ENCODE data around the gene SERPIND1. TPM values are rescaled to one million over a fixed set of nuclear protein-coding genes. Genes with fewer than 3 reads are reported as not detected.

SERPIND1 gene
- total RNA-seq, 5 donors from 2014 or later (not counting 1 experiment from before 2014, with no cell fraction given): 0.16 to 0.30 (median 0.26) TPM; not detected in 2

- Histone ChIP-seq H3K9me3 (no peaks in the 10 kb centered on the region), H3K27ac (ENCODE audit: low read length) (no peak overlapping the region), H3K36me3 (ENCODE audit: control insufficient read depth in 2 of 2, extremely low read depth in 1 of 2, insufficient read depth in 1 of 2, low read length in 1 of 2) (peaks cover 19 to 65% of the 10 kb centered on the region in 2 donors), H3K27me3 (replicated peaks in 1 of 2; ENCODE audit: control insufficient read depth in 2 of 2, extremely low read depth in 1 of 2, insufficient read depth in 2 of 2, low read length in 1 of 2) (no peaks in the 10 kb centered on the region), H3K4me1 (ENCODE audit: control insufficient read depth in 1 of 2, extremely low read depth in 1 of 2, insufficient read depth in 2 of 2, low read length in 2 of 2) (no peaks in the 10 kb centered on the region), H3K4me3 (ENCODE audit: control insufficient read depth in 1 of 2, extremely low read depth in 1 of 2, low read length in 1 of 2) (no peak overlapping the region)
- CTCF ChIA-PET: no interaction called here
- H3K27me3 Mint-ChIP-seq: no peaks in the 10 kb centered on the region
- WGBS (ENCODE audit: insufficient coverage): 94% methylated on average over 3 of the region's 7 CpGs
- no peak for DNase-seq
- no peaks in the 10 kb centered on the region for H3K4me1 Mint-ChIP-seq
- no peak for ATAC-seq (replicated peaks in 1 of 4)
- no peaks in the 10 kb centered on the region for H3K9me3 Mint-ChIP-seq
- POLR2A ChIA-PET: no interaction called here
- peaks cover 48% of the 10 kb centered on the region for H3K36me3 Mint-ChIP-seq
- no peak overlapping the region for H3K4me3 Mint-ChIP-seq
- no peak overlapping the region for H3K27ac Mint-ChIP-seq
Observed at GRCh38 chr22:20762233-20762796, 11.6 kb upstream of the SERPIND1 start.

- Mint-ChIP-seq H3K27me3 (no peaks in the 10 kb centered on the region), H3K9me3 (no peaks in the 10 kb centered on the region), H3K27ac (no peak overlapping the region), H3K4me3 (no peak overlapping the region), H3K4me1 (peaks cover 0 to 4% (median 0%) of the 10 kb centered on the region in 3 donors), H3K36me3 (peaks cover 51% of the 10 kb centered on the region)
- H3K27me3 ChIP-seq (replicated peaks in 1 of 2; ENCODE audit: control insufficient read depth in 2 of 2, extremely low read depth in 1 of 2, insufficient read depth in 2 of 2, low read length in 1 of 2): no peaks in the 10 kb centered on the region
- 78% methylated on average over 9 of the region's 13 CpGs for WGBS (ENCODE audit: insufficient coverage)
- H3K36me3 ChIP-seq (ENCODE audit: control insufficient read depth in 2 of 2, extremely low read depth in 1 of 2, insufficient read depth in 1 of 2, low read length in 1 of 2): peaks cover 13 to 62% of the 10 kb centered on the region in 2 donors
- DNase-seq (no peak), ATAC-seq (replicated peaks in 1 of 4) (no peak)
- POLR2A ChIA-PET: interaction anchor here in 1 of 2 donors (0.7 kb wide), 1 partner anchor 284 kb away, joined by 3 read pairs; no protein-coding TSS in a partner anchor
- H3K27ac ChIP-seq (ENCODE audit: low read length): no peak overlapping the region
- CTCF ChIA-PET: no interaction called here
- no peak overlapping the region for H3K4me3 ChIP-seq (ENCODE audit: control insufficient read depth in 1 of 2, extremely low read depth in 1 of 2, low read length in 1 of 2)
- H3K9me3 ChIP-seq: no peaks in the 10 kb centered on the region
- H3K4me1 ChIP-seq (ENCODE audit: control insufficient read depth in 1 of 2, extremely low read depth in 1 of 2, insufficient read depth in 2 of 2, low read length in 2 of 2): no peaks in the 10 kb centered on the region
Observed at GRCh38 chr22:20763630-20764470, 10.1 kb upstream of the SERPIND1 start.

- no peaks in the 10 kb centered on the region for H3K9me3 ChIP-seq
- Mint-ChIP-seq H3K27ac (no peak overlapping the region), H3K4me3 (no peak overlapping the region), H3K4me1 (peaks cover 0 to 4% (median 3%) of the 10 kb centered on the region in 3 donors), H3K36me3 (peaks cover 57% of the 10 kb centered on the region), H3K27me3 (no peaks in the 10 kb centered on the region), H3K9me3 (no peaks in the 10 kb centered on the region)
- no peak for ATAC-seq (replicated peaks in 1 of 4)
- no peaks in the 10 kb centered on the region for H3K4me1 ChIP-seq (ENCODE audit: control insufficient read depth in 1 of 2, extremely low read depth in 1 of 2, insufficient read depth in 2 of 2, low read length in 2 of 2)
- no peaks in the 10 kb centered on the region for H3K27me3 ChIP-seq (replicated peaks in 1 of 2; ENCODE audit: control insufficient read depth in 2 of 2, extremely low read depth in 1 of 2, insufficient read depth in 2 of 2, low read length in 1 of 2)
- CTCF ChIA-PET: no interaction called here
- WGBS (ENCODE audit: insufficient coverage): 76% methylated on average over 7 of the region's 7 CpGs
- H3K27ac ChIP-seq (ENCODE audit: low read length): no peak overlapping the region
- no peak overlapping the region for H3K4me3 ChIP-seq (ENCODE audit: control insufficient read depth in 1 of 2, extremely low read depth in 1 of 2, low read length in 1 of 2)
- H3K36me3 ChIP-seq (ENCODE audit: control insufficient read depth in 2 of 2, extremely low read depth in 1 of 2, insufficient read depth in 1 of 2, low read length in 1 of 2): peaks cover 12 to 60% of the 10 kb centered on the region in 2 donors
- POLR2A ChIA-PET: no interaction called here
- DNase-seq: no peak
Observed at GRCh38 chr22:20764471-20764720, 9.5 kb upstream of the SERPIND1 start.

- H3K27me3 ChIP-seq (replicated peaks in 1 of 2; ENCODE audit: control insufficient read depth in 2 of 2, extremely low read depth in 1 of 2, insufficient read depth in 2 of 2, low read length in 1 of 2): no peaks in the 10 kb centered on the region
- H3K4me1 ChIP-seq (ENCODE audit: control insufficient read depth in 1 of 2, extremely low read depth in 1 of 2, insufficient read depth in 2 of 2, low read length in 2 of 2): no peaks in the 10 kb centered on the region
- Mint-ChIP-seq H3K9me3 (no peaks in the 10 kb centered on the region), H3K4me3 (no peak overlapping the region), H3K4me1 (peaks cover 0 to 5% (median 3%) of the 10 kb centered on the region in 3 donors), H3K27me3 (no peaks in the 10 kb centered on the region), H3K36me3 (peaks cover 59% of the 10 kb centered on the region), H3K27ac (no peak overlapping the region)
- 98% methylated on average over 10 of the region's 10 CpGs for WGBS (ENCODE audit: insufficient coverage)
- ChIA-PET POLR2A (no interaction called here), CTCF (no interaction called here)
- no peak overlapping the region for H3K4me3 ChIP-seq (ENCODE audit: control insufficient read depth in 1 of 2, extremely low read depth in 1 of 2, low read length in 1 of 2)
- no peak for DNase-seq
- H3K9me3 ChIP-seq: no peaks in the 10 kb centered on the region
- peaks cover 12 to 60% of the 10 kb centered on the region in 2 donors for H3K36me3 ChIP-seq (ENCODE audit: control insufficient read depth in 2 of 2, extremely low read depth in 1 of 2, insufficient read depth in 1 of 2, low read length in 1 of 2)
- no peak for ATAC-seq (replicated peaks in 1 of 4)
- no peak overlapping the region for H3K27ac ChIP-seq (ENCODE audit: low read length)
Observed at GRCh38 chr22:20764729-20765128, 9.2 kb upstream of the SERPIND1 start.

- no peaks in the 10 kb centered on the region for H3K27me3 ChIP-seq (replicated peaks in 1 of 2; ENCODE audit: control insufficient read depth in 2 of 2, extremely low read depth in 1 of 2, insufficient read depth in 2 of 2, low read length in 1 of 2)
- CTCF ChIA-PET: no interaction called here
- Mint-ChIP-seq H3K4me1 (peaks cover 0 to 6% (median 3%) of the 10 kb centered on the region in 3 donors), H3K27me3 (no peaks in the 10 kb centered on the region), H3K36me3 (peaks cover 56% of the 10 kb centered on the region), H3K27ac (no peak overlapping the region), H3K4me3 (no peak overlapping the region), H3K9me3 (no peaks in the 10 kb centered on the region)
- H3K36me3 ChIP-seq (ENCODE audit: control insufficient read depth in 2 of 2, extremely low read depth in 1 of 2, insufficient read depth in 1 of 2, low read length in 1 of 2): peaks cover 12 to 57% of the 10 kb centered on the region in 2 donors
- H3K27ac ChIP-seq (ENCODE audit: low read length): no peak overlapping the region
- no peaks in the 10 kb centered on the region for H3K9me3 ChIP-seq
- POLR2A ChIA-PET: no interaction called here
- DNase-seq: no peak
- 100% methylated on average over 1 of the region's 2 CpGs for WGBS (ENCODE audit: insufficient coverage)
- no peaks in the 10 kb centered on the region for H3K4me1 ChIP-seq (ENCODE audit: control insufficient read depth in 1 of 2, extremely low read depth in 1 of 2, insufficient read depth in 2 of 2, low read length in 2 of 2)
- ATAC-seq (replicated peaks in 1 of 4): no peak
- H3K4me3 ChIP-seq (ENCODE audit: control insufficient read depth in 1 of 2, extremely low read depth in 1 of 2, low read length in 1 of 2): no peak overlapping the region
Observed at GRCh38 chr22:20765938-20766337, 8.0 kb upstream of the SERPIND1 start.

- no peak for DNase-seq
- Histone ChIP-seq H3K4me3 (ENCODE audit: control insufficient read depth in 1 of 2, extremely low read depth in 1 of 2, low read length in 1 of 2) (no peak overlapping the region), H3K9me3 (no peaks in the 10 kb centered on the region), H3K36me3 (ENCODE audit: control insufficient read depth in 2 of 2, extremely low read depth in 1 of 2, insufficient read depth in 1 of 2, low read length in 1 of 2) (peaks cover 12 to 51% of the 10 kb centered on the region in 2 donors), H3K27ac (ENCODE audit: low read length) (no peak overlapping the region), H3K27me3 (replicated peaks in 1 of 2; ENCODE audit: control insufficient read depth in 2 of 2, extremely low read depth in 1 of 2, insufficient read depth in 2 of 2, low read length in 1 of 2) (no peaks in the 10 kb centered on the region), H3K4me1 (ENCODE audit: control insufficient read depth in 1 of 2, extremely low read depth in 1 of 2, insufficient read depth in 2 of 2, low read length in 2 of 2) (no peaks in the 10 kb centered on the region)
- Mint-ChIP-seq H3K27me3 (no peaks in the 10 kb centered on the region), H3K4me1 (peaks cover 0 to 6% (median 3%) of the 10 kb centered on the region in 3 donors), H3K4me3 (no peak overlapping the region), H3K36me3 (peaks cover 50% of the 10 kb centered on the region), H3K9me3 (no peaks in the 10 kb centered on the region), H3K27ac (no peak overlapping the region)
- POLR2A ChIA-PET: no interaction called here
- ATAC-seq (replicated peaks in 1 of 4): no peak
- WGBS (ENCODE audit: insufficient coverage): 96% methylated on average over 3 of the region's 7 CpGs
- CTCF ChIA-PET: no interaction called here
Observed at GRCh38 chr22:20766530-20766929, 7.4 kb upstream of the SERPIND1 start.

Measured in T-cell (primary cell).